ENCODE data around the gene TMEM81. TPM values are rescaled to one million over a fixed set of nuclear protein-coding genes. Genes with fewer than 3 reads are reported as not detected.

TMEM81 gene
- polyA plus RNA-seq, 3 donors = 0.17 to 1.5 (median 0.36) TPM

GRCh38 chr1:205077934-205078311 lies 6.3 kb downstream of the TMEM81 start:
- Mint-ChIP-seq H3K9me3 (no peaks in the 10 kb centered on the region), H3K27me3 (ENCODE audit: low read depth in 3 of 3) (peaks cover 0 to 2% (median 0%) of the 10 kb centered on the region in 3 donors), H3K27ac (no peak overlapping the region), H3K4me3 (no peak overlapping the region), H3K36me3 (peaks cover 0 to 1% of the 10 kb centered on the region in 2 donors), H3K4me1 (no peaks in the 10 kb centered on the region)
- WGBS (ENCODE audit: insufficient coverage) = no CpG with 5 or more reads among the region's 1 CpG
- H3K4me2 ChIP-seq (replicated peaks; ENCODE audit: extremely low read depth, low read length, poor library complexity, severe bottlenecking) = no peak overlapping the region
- H3K9ac ChIP-seq (ENCODE audit: insufficient read depth, low read length, poor library complexity, severe bottlenecking) = no peak overlapping the region
- no peak for DNase-seq
- H3K9me3 ChIP-seq (replicated peaks in 1 of 2; ENCODE audit: control insufficient read depth in 1 of 2, insufficient read depth in 1 of 2, low read length in 2 of 2) = no peaks in the 10 kb centered on the region
- no peak for TF ChIP-seq CTCF (IDR thresholded peaks at IDR 0.05)
- intact Hi-C loops (cut with micrococcal nuclease) = no loop called here
- H3K4me1 ChIP-seq (ENCODE audit: control insufficient read depth in 1 of 2, insufficient read depth in 2 of 2, low read length in 2 of 2) = no peaks in the 10 kb centered on the region
- H4K20me1 ChIP-seq (ENCODE audit: insufficient read depth, low read length) = no peaks in the 10 kb centered on the region
- no peak overlapping the region for H3K27ac ChIP-seq (ENCODE audit: low read depth in 1 of 2, low read length in 2 of 2)
- H3K36me3 ChIP-seq (replicated peaks in 1 of 2; ENCODE audit: control insufficient read depth in 1 of 2, insufficient read depth in 2 of 2, low read length in 2 of 2) = peaks cover 0 to 7% of the 10 kb centered on the region in 2 donors
- H2AFZ ChIP-seq (ENCODE audit: insufficient read depth, low read depth, low read length, poor library complexity, severe bottlenecking) = no peak overlapping the region
- H3K4me3 ChIP-seq (replicated peaks in 1 of 3; ENCODE audit: low read depth in 2 of 3, low read length in 3 of 3) = no peak overlapping the region
- no peaks in the 10 kb centered on the region for H3K79me2 ChIP-seq (ENCODE audit: insufficient read depth, low read length)
- H3K27me3 ChIP-seq (ENCODE audit: control insufficient read depth in 2 of 2, insufficient read depth in 2 of 2, low read length in 2 of 2) = no peaks in the 10 kb centered on the region

DNA sequence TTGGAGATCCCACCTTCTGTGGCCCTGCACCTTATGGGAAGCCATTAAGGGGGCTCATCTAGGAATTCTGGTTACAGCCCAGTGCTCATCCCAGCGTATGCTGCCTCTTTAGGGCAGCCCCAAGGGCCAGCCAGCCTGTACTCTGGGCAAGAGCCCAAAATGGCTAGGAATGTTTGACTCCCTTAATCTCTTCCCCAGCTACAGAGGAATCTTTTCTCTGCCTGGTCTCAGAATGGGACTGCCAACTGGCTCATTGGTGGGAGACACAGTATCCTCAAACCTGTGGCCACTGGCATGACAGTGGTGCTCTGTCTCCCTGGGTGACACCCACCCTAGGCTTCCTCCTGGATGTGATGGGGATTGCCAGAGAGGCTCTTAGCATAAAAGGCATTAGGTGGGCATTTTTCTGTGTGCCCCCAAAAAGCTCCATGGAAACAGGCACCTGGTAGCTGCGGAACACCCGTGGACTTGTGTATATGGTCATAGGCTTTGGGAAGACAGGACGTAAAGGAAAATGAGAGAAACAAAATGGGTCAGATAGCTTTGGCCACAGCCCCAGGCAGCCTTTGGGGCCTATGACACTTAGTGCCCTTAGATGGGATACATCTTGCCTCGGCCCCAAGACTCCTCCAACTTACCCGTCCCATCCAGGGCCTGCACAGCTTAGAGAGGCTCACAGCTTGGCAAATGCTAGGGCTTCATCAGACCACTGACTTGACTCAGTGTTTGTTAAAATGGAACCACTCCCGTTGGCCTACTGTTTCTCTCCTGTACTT lies 6.9 kb downstream of the TMEM81 start:
- Mint-ChIP-seq H3K36me3 (no peaks in the 10 kb centered on the region), H3K9me3 (no peaks in the 10 kb centered on the region), H3K27ac (no peak overlapping the region), H3K4me3 (no peak overlapping the region), H3K27me3 (ENCODE audit: low read depth in 3 of 3) (peaks cover 0 to 2% (median 0%) of the 10 kb centered on the region in 3 donors), H3K4me1 (no peaks in the 10 kb centered on the region)
- intact Hi-C loops (cut with micrococcal nuclease) = no loop called here
- no peak for TF ChIP-seq CTCF (IDR thresholded peaks at IDR 0.05)
- no peak for DNase-seq
- Histone ChIP-seq H3K9me3 (replicated peaks in 1 of 2; ENCODE audit: control insufficient read depth in 1 of 2, insufficient read depth in 1 of 2, low read length in 2 of 2) (no peaks in the 10 kb centered on the region), H3K4me3 (replicated peaks in 1 of 3; ENCODE audit: low read depth in 2 of 3, low read length in 3 of 3) (no peak overlapping the region), H3K27ac (ENCODE audit: low read depth in 1 of 2, low read length in 2 of 2) (no peak overlapping the region), H2AFZ (ENCODE audit: insufficient read depth, low read depth, low read length, poor library complexity, severe bottlenecking) (no peak overlapping the region), H3K4me1 (ENCODE audit: control insufficient read depth in 1 of 2, insufficient read depth in 2 of 2, low read length in 2 of 2) (no peaks in the 10 kb centered on the region), H3K9ac (ENCODE audit: insufficient read depth, low read length, poor library complexity, severe bottlenecking) (no peak overlapping the region), H3K4me2 (replicated peaks; ENCODE audit: extremely low read depth, low read length, poor library complexity, severe bottlenecking) (no peak overlapping the region), H3K27me3 (ENCODE audit: control insufficient read depth in 2 of 2, insufficient read depth in 2 of 2, low read length in 2 of 2) (no peaks in the 10 kb centered on the region), H3K36me3 (replicated peaks in 1 of 2; ENCODE audit: control insufficient read depth in 1 of 2, insufficient read depth in 2 of 2, low read length in 2 of 2) (peaks cover 0 to 1% of the 10 kb centered on the region in 2 donors), H4K20me1 (ENCODE audit: insufficient read depth, low read length) (no peaks in the 10 kb centered on the region), H3K79me2 (ENCODE audit: insufficient read depth, low read length) (no peaks in the 10 kb centered on the region)
- WGBS (ENCODE audit: insufficient coverage) = 98% methylated on average over 5 of the region's 7 CpGs

Measured in CD14-positive monocyte (primary cell).